ENCODE data around the gene VPREB1.
"Not testable (repeated sequence)": the region's sequence is repeated elsewhere in the genome, so short reads cannot be mapped to it uniquely, and the experiment has no call there.

DNA sequence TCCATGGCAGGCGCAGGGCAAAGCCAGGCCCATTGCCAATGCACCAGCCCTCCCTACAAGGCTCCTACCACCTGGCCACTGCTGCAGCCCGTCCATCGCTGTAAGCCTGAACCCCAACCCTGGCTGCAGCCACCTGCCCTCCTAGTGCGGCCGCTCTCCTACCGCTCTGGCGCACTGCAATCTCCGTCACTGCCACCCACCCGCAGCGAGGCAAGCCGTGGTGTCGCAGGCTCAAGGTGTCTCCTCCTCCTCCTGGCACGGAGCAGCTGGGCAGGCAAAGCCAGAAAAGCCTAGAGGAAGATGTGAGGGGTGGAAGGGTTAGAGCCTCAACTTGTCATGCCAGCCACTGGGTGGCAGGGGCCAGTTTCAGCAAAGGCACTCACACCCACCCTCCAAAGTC lies 50.1 kb downstream of the VPREB1 start:
- TF ChIP-seq EZH2 (IDR thresholded peaks at IDR 0.05; ENCODE audit: low read length, unreplicated experiment); EZH2phosphoT487 (IDR thresholded peaks at IDR 0.05; ENCODE audit: borderline replicate concordance, low read length): not testable (repeated sequence)
- TF ChIP-seq, protein P1, sequence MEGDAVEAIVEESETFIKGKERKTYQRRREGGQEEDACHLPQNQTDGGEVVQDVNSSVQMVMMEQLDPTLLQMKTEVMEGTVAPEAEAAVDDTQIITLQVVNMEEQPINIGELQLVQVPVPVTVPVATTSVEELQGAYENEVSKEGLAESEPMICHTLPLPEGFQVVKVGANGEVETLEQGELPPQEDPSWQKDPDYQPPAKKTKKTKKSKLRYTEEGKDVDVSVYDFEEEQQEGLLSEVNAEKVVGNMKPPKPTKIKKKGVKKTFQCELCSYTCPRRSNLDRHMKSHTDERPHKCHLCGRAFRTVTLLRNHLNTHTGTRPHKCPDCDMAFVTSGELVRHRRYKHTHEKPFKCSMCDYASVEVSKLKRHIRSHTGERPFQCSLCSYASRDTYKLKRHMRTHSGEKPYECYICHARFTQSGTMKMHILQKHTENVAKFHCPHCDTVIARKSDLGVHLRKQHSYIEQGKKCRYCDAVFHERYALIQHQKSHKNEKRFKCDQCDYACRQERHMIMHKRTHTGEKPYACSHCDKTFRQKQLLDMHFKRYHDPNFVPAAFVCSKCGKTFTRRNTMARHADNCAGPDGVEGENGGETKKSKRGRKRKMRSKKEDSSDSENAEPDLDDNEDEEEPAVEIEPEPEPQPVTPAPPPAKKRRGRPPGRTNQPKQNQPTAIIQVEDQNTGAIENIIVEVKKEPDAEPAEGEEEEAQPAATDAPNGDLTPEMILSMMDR (conservative IDR thresholded peaks at IDR 0.05; ENCODE audit: low read depth, low read length): not testable (repeated sequence)
